Measurements from ENCODE around the gene TRAP1. TPM values are rescaled to one million over a fixed set of nuclear protein-coding genes. Genes with fewer than 3 reads are reported as not detected.

Gene TRAP1
- polyA plus RNA-seq, 1 donor from 2014 or later, result 73.0 TPM

DNA sequence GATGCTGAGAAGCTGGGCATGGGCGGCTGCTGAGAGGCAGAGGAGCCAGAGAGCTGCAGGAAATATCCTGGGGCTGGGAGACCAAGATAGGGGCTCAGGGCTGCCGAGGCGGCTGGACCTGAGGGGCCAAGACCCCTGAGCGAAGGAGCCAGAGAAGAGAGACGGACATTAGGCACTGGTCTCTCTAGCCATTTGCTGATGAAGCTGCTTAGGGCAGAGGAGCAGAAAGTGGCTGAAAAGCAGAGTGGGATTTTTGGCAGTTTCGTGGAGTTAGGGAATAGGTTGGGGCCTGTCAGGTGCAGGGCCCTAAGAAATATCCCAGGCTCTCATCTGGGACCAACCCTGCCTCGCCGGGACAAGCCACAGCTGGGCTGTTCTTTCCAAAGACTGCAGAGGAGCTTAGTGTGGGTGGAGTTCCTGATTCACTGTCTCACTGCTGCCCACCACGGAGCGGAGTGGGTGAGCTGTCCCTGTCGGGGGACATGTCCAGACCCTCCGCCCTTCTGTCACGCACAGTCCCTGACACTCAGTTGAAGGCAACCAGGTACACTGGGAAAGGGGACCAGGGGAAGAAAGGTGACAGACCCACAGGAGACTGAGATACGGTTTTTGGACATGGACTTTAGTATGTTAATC lies 74.1 kb downstream of the TRAP1 start:
- H3K27ac ChIP-seq (ENCODE audit: low read length), result no peak overlapping the region
- H3K9ac ChIP-seq (ENCODE audit: low read length), result no peak overlapping the region
- H3K4me2 ChIP-seq (ENCODE audit: low read length), result no peak overlapping the region
- TF ChIP-seq MXI1 (conservative IDR thresholded peaks at IDR 0.05; ENCODE audit: poor library complexity, severe bottlenecking) (no peak), POLR2AphosphoS5 (IDR thresholded peaks at IDR 0.05) (no peak), SMC3 (conservative IDR thresholded peaks at IDR 0.05; ENCODE audit: poor library complexity) (no peak), EP300 (conservative IDR thresholded peaks at IDR 0.05; ENCODE audit: poor library complexity, severe bottlenecking) (no peak), EZH2 (IDR thresholded peaks at IDR 0.05; ENCODE audit: borderline replicate concordance, insufficient read depth, low read length, poor library complexity, severe bottlenecking) (no peak), TAF1 (IDR thresholded peaks at IDR 0.05; ENCODE audit: low read depth) (no peak), RAD21 (conservative IDR thresholded peaks at IDR 0.05) (no peak)
- TF ChIP-seq, protein P1, sequence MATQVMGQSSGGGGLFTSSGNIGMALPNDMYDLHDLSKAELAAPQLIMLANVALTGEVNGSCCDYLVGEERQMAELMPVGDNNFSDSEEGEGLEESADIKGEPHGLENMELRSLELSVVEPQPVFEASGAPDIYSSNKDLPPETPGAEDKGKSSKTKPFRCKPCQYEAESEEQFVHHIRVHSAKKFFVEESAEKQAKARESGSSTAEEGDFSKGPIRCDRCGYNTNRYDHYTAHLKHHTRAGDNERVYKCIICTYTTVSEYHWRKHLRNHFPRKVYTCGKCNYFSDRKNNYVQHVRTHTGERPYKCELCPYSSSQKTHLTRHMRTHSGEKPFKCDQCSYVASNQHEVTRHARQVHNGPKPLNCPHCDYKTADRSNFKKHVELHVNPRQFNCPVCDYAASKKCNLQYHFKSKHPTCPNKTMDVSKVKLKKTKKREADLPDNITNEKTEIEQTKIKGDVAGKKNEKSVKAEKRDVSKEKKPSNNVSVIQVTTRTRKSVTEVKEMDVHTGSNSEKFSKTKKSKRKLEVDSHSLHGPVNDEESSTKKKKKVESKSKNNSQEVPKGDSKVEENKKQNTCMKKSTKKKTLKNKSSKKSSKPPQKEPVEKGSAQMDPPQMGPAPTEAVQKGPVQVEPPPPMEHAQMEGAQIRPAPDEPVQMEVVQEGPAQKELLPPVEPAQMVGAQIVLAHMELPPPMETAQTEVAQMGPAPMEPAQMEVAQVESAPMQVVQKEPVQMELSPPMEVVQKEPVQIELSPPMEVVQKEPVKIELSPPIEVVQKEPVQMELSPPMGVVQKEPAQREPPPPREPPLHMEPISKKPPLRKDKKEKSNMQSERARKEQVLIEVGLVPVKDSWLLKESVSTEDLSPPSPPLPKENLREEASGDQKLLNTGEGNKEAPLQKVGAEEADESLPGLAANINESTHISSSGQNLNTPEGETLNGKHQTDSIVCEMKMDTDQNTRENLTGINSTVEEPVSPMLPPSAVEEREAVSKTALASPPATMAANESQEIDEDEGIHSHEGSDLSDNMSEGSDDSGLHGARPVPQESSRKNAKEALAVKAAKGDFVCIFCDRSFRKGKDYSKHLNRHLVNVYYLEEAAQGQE (IDR thresholded peaks at IDR 0.05; ENCODE audit: borderline replicate concordance), result no peak
- TF ChIP-seq, protein P2, sequence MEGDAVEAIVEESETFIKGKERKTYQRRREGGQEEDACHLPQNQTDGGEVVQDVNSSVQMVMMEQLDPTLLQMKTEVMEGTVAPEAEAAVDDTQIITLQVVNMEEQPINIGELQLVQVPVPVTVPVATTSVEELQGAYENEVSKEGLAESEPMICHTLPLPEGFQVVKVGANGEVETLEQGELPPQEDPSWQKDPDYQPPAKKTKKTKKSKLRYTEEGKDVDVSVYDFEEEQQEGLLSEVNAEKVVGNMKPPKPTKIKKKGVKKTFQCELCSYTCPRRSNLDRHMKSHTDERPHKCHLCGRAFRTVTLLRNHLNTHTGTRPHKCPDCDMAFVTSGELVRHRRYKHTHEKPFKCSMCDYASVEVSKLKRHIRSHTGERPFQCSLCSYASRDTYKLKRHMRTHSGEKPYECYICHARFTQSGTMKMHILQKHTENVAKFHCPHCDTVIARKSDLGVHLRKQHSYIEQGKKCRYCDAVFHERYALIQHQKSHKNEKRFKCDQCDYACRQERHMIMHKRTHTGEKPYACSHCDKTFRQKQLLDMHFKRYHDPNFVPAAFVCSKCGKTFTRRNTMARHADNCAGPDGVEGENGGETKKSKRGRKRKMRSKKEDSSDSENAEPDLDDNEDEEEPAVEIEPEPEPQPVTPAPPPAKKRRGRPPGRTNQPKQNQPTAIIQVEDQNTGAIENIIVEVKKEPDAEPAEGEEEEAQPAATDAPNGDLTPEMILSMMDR (IDR thresholded peaks at IDR 0.05; ENCODE audit: poor library complexity, severe bottlenecking), result no peak
- H3F3A ChIP-seq (ENCODE audit: insufficient read depth, low read length, poor library complexity, severe bottlenecking), result no peaks in the 10 kb centered on the region
- no peaks in the 10 kb centered on the region for H3K27me3 ChIP-seq (ENCODE audit: insufficient read depth, low read depth, low read length)
- no peaks in the 10 kb centered on the region for H3K9me2 ChIP-seq (ENCODE audit: insufficient read depth, low read length)
- H3K9me3 ChIP-seq (ENCODE audit: low read length), result no peaks in the 10 kb centered on the region
- no peak overlapping the region for H3K4me3 ChIP-seq (ENCODE audit: low read length)
- no peaks in the 10 kb centered on the region for H3K79me2 ChIP-seq (replicated peaks; ENCODE audit: insufficient read depth, low read length)
- no peak overlapping the region for H2AFZ ChIP-seq (ENCODE audit: low read depth, low read length)
- no peaks in the 10 kb centered on the region for H3K36me3 ChIP-seq (ENCODE audit: insufficient read depth, low read length)
- no peaks in the 10 kb centered on the region for H4K20me1 ChIP-seq (ENCODE audit: insufficient read depth)

DNA sequence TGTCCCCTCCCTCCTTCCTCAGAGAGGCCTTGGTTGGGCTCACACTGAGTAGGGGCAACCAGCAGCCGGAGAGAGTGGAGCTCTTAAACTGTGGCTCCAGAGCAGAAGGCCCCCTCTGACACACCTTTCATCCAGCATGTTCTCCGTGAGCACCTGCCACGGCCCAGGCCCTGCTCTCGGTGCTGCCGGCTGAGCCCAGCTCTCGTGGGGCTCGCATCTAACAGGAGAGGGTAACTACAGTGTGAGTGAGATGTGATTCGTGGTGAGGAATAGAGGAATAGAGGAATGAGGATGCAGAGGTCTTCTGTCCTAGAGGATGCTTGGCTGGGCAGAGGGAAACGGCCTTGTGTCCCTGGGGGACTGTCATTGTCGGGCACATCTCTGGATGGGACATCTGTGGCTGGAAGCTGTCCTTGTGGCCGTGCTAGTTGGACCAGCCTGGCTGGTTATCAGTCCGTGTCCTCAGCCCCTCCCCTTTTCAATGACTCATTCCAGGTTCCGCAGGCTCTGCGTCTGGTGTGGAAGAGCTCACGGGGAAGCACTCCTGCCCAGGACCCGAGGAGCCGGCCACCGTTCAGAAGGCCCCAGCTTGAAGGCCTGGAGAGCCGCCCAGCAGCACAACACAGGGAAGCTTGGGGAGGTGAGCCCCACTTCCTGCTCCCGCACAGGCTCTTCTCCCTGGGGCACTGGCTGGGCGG lies 74.8 kb downstream of the TRAP1 start:
- Histone ChIP-seq H3F3A (ENCODE audit: insufficient read depth, low read length, poor library complexity, severe bottlenecking) (no peaks in the 10 kb centered on the region), H3K4me3 (ENCODE audit: low read length) (no peak overlapping the region), H4K20me1 (ENCODE audit: insufficient read depth) (no peaks in the 10 kb centered on the region), H3K4me2 (ENCODE audit: low read length) (no peak overlapping the region), H3K9me2 (ENCODE audit: insufficient read depth, low read length) (no peaks in the 10 kb centered on the region), H3K9me3 (ENCODE audit: low read length) (no peaks in the 10 kb centered on the region), H3K79me2 (replicated peaks; ENCODE audit: insufficient read depth, low read length) (no peaks in the 10 kb centered on the region), H3K27ac (ENCODE audit: low read length) (no peak overlapping the region), H2AFZ (ENCODE audit: low read depth, low read length) (no peak overlapping the region), H3K9ac (ENCODE audit: low read length) (no peak overlapping the region), H3K36me3 (ENCODE audit: insufficient read depth, low read length) (no peaks in the 10 kb centered on the region), H3K27me3 (ENCODE audit: insufficient read depth, low read depth, low read length) (no peaks in the 10 kb centered on the region)
- TF ChIP-seq, protein P1 (IDR thresholded peaks at IDR 0.05; ENCODE audit: borderline replicate concordance), result no peak
- TF ChIP-seq EZH2 (IDR thresholded peaks at IDR 0.05; ENCODE audit: borderline replicate concordance, insufficient read depth, low read length, poor library complexity, severe bottlenecking) (no peak), MXI1 (conservative IDR thresholded peaks at IDR 0.05; ENCODE audit: poor library complexity, severe bottlenecking) (no peak), EP300 (conservative IDR thresholded peaks at IDR 0.05; ENCODE audit: poor library complexity, severe bottlenecking) (no peak), RAD21 (conservative IDR thresholded peaks at IDR 0.05) (no peak), SMC3 (conservative IDR thresholded peaks at IDR 0.05; ENCODE audit: poor library complexity) (no peak), POLR2AphosphoS5 (IDR thresholded peaks at IDR 0.05) (no peak), TAF1 (IDR thresholded peaks at IDR 0.05; ENCODE audit: low read depth) (no peak)
- TF ChIP-seq, protein P2 (IDR thresholded peaks at IDR 0.05; ENCODE audit: poor library complexity, severe bottlenecking), result no peak
